Suprapubic skin (tissue), 4 donors: ENCODE data around the gene PDP2. TPM values are rescaled to one million over a fixed set of nuclear protein-coding genes. Genes with fewer than 3 reads are reported as not detected.

Source experiments
- DNase-seq, 2 donors: peaks; one replicate each; pipeline ENCODE4 v3.0.0-alpha.2; 2019; ENCODE audit warnings: low spot score in 2 of 2
- H3K27ac ChIP-seq: fragments of 200-600 bp; sonication (generic); one replicate; pipeline ENCODE4 v1.5.1; 2019
- H3K27me3 ChIP-seq: fragments of 200-600 bp; sonication (generic); one replicate; pipeline ENCODE4 v1.5.1; 2019
- H3K36me3 ChIP-seq: fragments of 200-600 bp; sonication (generic); one replicate; pipeline ENCODE4 v1.5.1; 2019
- H3K4me1 ChIP-seq: fragments of 200-600 bp; sonication (generic); one replicate; pipeline ENCODE4 v1.5.1; 2019
- H3K4me3 ChIP-seq: fragments of 200-600 bp; sonication (generic); one replicate; pipeline ENCODE4 v1.5.1; 2019; ENCODE audit warnings: mild to moderate bottlenecking
- H3K9me3 ChIP-seq: fragments of 200-600 bp; sonication (generic); one replicate; pipeline ENCODE4 v1.5.1; 2019
- EP300 ChIP-seq: sonication (generic); formaldehyde crosslinking; IDR thresholded peaks from one replicate; pipeline ENCODE4 v1.6.1; 2017; ENCODE audit warnings: antibody characterized with exemption
- POLR2A ChIP-seq, 2 donors: fragments of 450-650 bp; IDR thresholded peaks; one replicate each; pipeline ENCODE4 v1.6.1; 2017; ENCODE audit warnings: antibody characterized with exemption in 2 of 2, mild to moderate bottlenecking in 2 of 2, moderate library complexity in 2 of 2
- POLR2AphosphoS5 ChIP-seq, 3 donors: sonication (generic); formaldehyde crosslinking; IDR thresholded peaks; one replicate each; pipeline ENCODE4 v1.6.1; 2017; ENCODE audit warnings: antibody characterized with exemption in 3 of 3
- WGBS: methylation state at CpG from one replicate; pipeline ENCODE4 v1.1.5; 2018; 5-methylcytosine and 5-hydroxymethylcytosine counted together
- total RNA-seq, 4 donors: library from RNA; depleted of rRNA; stranded (reverse); fragments of >200 nt; gene quantifications; one replicate each; pipeline ENCODE4 v1.1.0, GENCODE V29; 2016
- TF ChIP-seq, protein P1 (sequence below), 2 donors: fragments of 200-600 bp in 1 of 2; fragments of 450-650 bp in 1 of 2; sonication (generic) in 1 of 2; IDR thresholded peaks; one replicate each; pipeline ENCODE4 v1.5.1; 2016 to 2019; ENCODE audit warnings: antibody characterized with exemption in 2 of 2, mild to moderate bottlenecking in 1 of 2, moderate library complexity in 1 of 2

The PDP2 gene
- total RNA-seq, 4 donors from 2014 or later, result 5.0 to 8.3 (median 6.6) TPM

DNA sequence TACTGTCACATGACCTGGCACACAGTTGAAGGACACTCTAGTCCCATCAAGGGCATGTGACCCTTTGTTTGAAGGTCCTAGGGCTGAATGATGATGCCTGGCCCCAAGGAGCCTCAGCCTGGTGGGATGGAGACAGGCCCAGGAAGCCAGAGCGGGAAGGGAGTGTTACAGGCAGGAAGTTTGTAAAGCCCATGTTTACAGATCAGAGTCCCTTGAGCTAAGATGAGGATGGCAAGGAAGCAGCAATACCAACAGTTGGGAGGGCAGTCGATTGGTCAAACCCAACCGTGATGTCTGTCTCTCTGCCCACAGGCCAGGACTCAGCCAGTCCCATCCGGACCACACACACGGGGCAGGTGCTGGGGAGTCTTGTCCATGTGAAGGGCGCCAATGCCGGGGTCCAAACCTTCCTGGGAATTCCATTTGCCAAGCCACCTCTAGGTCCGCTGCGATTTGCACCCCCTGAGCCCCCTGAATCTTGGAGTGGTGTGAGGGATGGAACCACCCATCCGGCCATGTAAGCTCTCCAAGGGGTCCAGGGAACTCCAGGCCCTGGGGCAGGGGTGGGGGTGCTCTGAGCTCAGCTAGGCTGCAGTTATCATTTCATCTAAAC, 57.5 kb downstream of the PDP2 start:
- DNase-seq, result no peak
- Histone ChIP-seq H3K9me3 (no peaks in the 10 kb centered on the region), H3K27ac (no peak overlapping the region), H3K36me3 (peaks cover 43% of the 10 kb centered on the region), H3K27me3 (no peaks in the 10 kb centered on the region), H3K4me3 (no peak overlapping the region), H3K4me1 (peaks cover 30% of the 10 kb centered on the region)
- TF ChIP-seq EP300 (no peak), POLR2AphosphoS5 (IDR thresholded peaks at IDR 0.05) (no peak), POLR2A (IDR thresholded peaks at IDR 0.05) (no peak)
- TF ChIP-seq, protein P1, sequence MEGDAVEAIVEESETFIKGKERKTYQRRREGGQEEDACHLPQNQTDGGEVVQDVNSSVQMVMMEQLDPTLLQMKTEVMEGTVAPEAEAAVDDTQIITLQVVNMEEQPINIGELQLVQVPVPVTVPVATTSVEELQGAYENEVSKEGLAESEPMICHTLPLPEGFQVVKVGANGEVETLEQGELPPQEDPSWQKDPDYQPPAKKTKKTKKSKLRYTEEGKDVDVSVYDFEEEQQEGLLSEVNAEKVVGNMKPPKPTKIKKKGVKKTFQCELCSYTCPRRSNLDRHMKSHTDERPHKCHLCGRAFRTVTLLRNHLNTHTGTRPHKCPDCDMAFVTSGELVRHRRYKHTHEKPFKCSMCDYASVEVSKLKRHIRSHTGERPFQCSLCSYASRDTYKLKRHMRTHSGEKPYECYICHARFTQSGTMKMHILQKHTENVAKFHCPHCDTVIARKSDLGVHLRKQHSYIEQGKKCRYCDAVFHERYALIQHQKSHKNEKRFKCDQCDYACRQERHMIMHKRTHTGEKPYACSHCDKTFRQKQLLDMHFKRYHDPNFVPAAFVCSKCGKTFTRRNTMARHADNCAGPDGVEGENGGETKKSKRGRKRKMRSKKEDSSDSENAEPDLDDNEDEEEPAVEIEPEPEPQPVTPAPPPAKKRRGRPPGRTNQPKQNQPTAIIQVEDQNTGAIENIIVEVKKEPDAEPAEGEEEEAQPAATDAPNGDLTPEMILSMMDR (IDR thresholded peaks at IDR 0.05), result no peak
- WGBS, result 86% methylated on average over 1 of the region's 10 CpGs

DNA sequence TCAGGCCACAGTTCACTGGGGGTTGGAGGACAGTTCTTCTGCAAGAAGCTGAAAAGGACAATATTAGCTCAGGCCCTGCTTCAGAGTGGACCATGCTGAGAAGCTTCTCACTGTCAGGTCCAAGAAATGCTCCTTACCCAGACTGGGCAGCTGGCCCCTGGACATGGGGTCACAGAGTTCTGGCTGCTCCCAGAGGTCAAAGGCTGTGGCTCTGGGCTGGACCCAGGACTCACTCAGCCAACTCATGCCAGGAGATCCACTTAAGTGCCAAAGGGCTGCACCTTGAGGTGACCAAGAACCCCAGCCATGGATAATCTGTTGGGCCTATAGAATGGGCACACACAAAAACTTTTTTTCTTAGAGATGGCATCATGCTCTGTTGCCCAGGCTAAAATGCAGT, 59.1 kb downstream of the PDP2 start:
- DNase-seq, result no peak
- no peaks in the 10 kb centered on the region for H3K9me3 ChIP-seq
- H3K27ac ChIP-seq, result no peak overlapping the region
- peaks cover 55% of the 10 kb centered on the region for H3K36me3 ChIP-seq
- no peak for TF ChIP-seq EP300
- TF ChIP-seq, protein P1 (IDR thresholded peaks at IDR 0.05), result no peak
- TF ChIP-seq POLR2AphosphoS5 (IDR thresholded peaks at IDR 0.05), result no peak
- no peak for TF ChIP-seq POLR2A (IDR thresholded peaks at IDR 0.05)
- peaks cover 18% of the 10 kb centered on the region for H3K4me1 ChIP-seq
- H3K4me3 ChIP-seq, result no peak overlapping the region
- H3K27me3 ChIP-seq, result no peaks in the 10 kb centered on the region

DNA sequence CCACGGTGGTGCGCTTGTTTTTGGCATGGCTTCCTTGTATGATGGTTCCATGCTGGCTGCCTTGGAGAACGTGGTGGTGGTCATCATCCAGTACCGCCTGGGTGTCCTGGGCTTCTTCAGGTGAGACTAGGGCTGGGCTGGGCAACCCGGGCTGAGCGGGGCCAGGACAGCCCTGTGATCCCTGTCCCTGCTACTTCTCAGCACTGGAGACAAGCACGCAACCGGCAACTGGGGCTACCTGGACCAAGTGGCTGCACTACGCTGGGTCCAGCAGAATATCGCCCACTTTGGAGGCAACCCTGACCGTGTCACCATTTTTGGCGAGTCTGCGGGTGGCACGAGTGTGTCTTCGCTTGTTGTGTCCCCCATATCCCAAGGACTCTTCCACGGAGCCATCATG, 59.9 kb downstream of the PDP2 start:
- DNase-seq, result no peak
- no peaks in the 10 kb centered on the region for H3K27me3 ChIP-seq
- peaks cover 15% of the 10 kb centered on the region for H3K4me1 ChIP-seq
- H3K9me3 ChIP-seq, result no peaks in the 10 kb centered on the region
- peaks cover 55% of the 10 kb centered on the region for H3K36me3 ChIP-seq
- WGBS, result 75% methylated on average over 2 of the region's 16 CpGs
- no peak overlapping the region for H3K4me3 ChIP-seq
- no peak for TF ChIP-seq POLR2AphosphoS5 (IDR thresholded peaks at IDR 0.05)
- TF ChIP-seq, protein P1 (IDR thresholded peaks at IDR 0.05), result no peak
- no peak for TF ChIP-seq EP300
- H3K27ac ChIP-seq, result no peak overlapping the region

Other genes starting within 250 kb of the PDP2 start
- gene CMTM4, start 183.8 kb upstream of the PDP2 start, total RNA-seq, result 10 to 100 TPM; 24.0 to 55.1 (median 36.4) TPM
- 100 to 1,000 TPM; 102 to 212 (median 137) TPM for gene DYNC1LI2, start 128.9 kb upstream of the PDP2 start, total RNA-seq
- not detected for gene TERB1, start 78.9 kb upstream of the PDP2 start, total RNA-seq
- 10 to 100 TPM; 36.2 to 57.5 (median 45.0) TPM for gene NAE1, start 49.5 kb upstream of the PDP2 start, total RNA-seq
- not detected for gene CA7, start 36.1 kb upstream of the PDP2 start, total RNA-seq
- under 1 TPM in 1 of 4 donors, not detected in 3; 0.45 TPM for gene CDH16, start 38.4 kb downstream of the PDP2 start, total RNA-seq
- gene RRAD, start 45.0 kb downstream of the PDP2 start, total RNA-seq, result 10 to 100 TPM in 1 of 4 donors, 1 to 10 TPM in 3; 1.5 to 12.1 (median 4.6) TPM
- 10 to 100 TPM; 34.4 to 69.0 (median 45.0) TPM for gene CIAO2B, start 53.9 kb downstream of the PDP2 start, total RNA-seq
- gene CES2, start 55.0 kb downstream of the PDP2 start, total RNA-seq, result 10 to 100 TPM; 33.6 to 56.0 (median 42.3) TPM
- gene CES3, start 80.8 kb downstream of the PDP2 start, total RNA-seq, result 1 to 10 TPM in 3 of 4 donors, not detected in 1; 1.4 to 2.2 (median 1.5) TPM
- 100 to 1,000 TPM in 2 of 4 donors, 10 to 100 TPM in 2; 47.2 to 148 (median 99.9) TPM for gene CES4A, start 108.1 kb downstream of the PDP2 start, total RNA-seq
- gene CBFB, start 148.6 kb downstream of the PDP2 start, total RNA-seq, result 10 to 100 TPM; 28.2 to 68.3 (median 46.6) TPM
- 10 to 100 TPM; 44.0 to 60.9 (median 53.1) TPM for gene PHAF1, start 229.4 kb downstream of the PDP2 start, total RNA-seq